HG03175 (cell line): ENCODE measurements around the gene VPS13A.
A peak's percentile ranks its signal among the peaks of the same experiment; 100 is the strongest.
"Not testable (repeated sequence)": the region's sequence is repeated elsewhere in the genome, so short reads cannot be mapped to it uniquely, and the experiment has no call there.

Experiments used
- ATAC-seq: cut with Tn5 transposase; IDR thresholded peaks from one replicate; pipeline ENCODE4 v1.9.1; 2021; ENCODE audit warnings: mild to moderate bottlenecking, moderate library complexity; ENCODE audit not compliant: unreplicated experiment

VPS13A gene

GRCh38 chr9:77421506-77422265 lies 244.4 kb downstream of the VPS13A start:
- ATAC-seq, result no peak

GRCh38 chr9:77422969-77423368 lies 245.6 kb downstream of the VPS13A start:
- no peak for ATAC-seq

DNA sequence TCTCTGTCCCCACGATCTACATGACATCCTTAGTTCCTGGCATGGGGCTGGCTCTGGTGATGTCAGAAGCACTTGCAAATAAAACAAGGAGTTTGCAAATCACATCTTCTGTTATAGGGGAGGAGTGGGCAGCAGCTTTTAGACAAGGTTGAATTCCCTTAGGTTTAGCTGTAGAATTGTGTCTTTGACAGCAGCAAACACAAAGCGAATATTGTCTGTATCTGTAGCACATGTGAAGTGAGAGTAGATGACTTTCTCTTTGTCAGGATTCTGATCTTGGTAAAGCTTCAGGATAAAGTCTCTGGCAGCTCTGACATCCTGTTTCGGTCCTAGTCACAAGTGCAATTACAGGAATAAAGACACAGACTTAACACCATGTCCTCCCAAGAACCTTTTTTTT lies 246.5 kb downstream of the VPS13A start:
- ATAC-seq, result no peak

DNA sequence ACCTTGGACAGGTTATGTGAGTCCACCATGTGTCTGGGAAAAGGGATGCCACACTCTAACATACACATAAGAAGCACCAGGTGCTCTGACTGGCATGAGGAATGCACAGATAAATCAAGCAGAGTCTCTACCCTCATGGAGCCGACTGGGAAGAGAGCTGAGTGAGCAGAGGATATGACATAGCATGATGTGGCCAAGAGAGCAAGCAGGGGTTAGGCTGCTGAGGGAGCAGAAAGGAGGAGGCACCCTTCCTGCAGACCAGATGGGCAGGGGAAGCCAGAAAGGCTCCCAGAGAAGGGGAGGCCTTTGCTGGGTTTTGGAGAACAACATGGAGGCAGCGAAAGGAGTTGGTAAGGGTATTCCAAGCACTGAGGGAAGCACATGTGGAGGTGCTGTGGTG lies 247.7 kb downstream of the VPS13A start:
- ATAC-seq, result no peak

GRCh38 chr9:77426712-77427111 lies 249.4 kb downstream of the VPS13A start:
- ATAC-seq, result no peak

GRCh38 chr9:77427256-77427927 lies 250.1 kb downstream of the VPS13A start:
- ATAC-seq, result no peak

- ATAC-seq, result no peak
These were observed 252.6 kb downstream of the VPS13A start for GRCh38 chr9:77429928-77430327.

GRCh38 chr9:77432053-77432452 lies 254.7 kb downstream of the VPS13A start:
- ATAC-seq, result no peak

DNA sequence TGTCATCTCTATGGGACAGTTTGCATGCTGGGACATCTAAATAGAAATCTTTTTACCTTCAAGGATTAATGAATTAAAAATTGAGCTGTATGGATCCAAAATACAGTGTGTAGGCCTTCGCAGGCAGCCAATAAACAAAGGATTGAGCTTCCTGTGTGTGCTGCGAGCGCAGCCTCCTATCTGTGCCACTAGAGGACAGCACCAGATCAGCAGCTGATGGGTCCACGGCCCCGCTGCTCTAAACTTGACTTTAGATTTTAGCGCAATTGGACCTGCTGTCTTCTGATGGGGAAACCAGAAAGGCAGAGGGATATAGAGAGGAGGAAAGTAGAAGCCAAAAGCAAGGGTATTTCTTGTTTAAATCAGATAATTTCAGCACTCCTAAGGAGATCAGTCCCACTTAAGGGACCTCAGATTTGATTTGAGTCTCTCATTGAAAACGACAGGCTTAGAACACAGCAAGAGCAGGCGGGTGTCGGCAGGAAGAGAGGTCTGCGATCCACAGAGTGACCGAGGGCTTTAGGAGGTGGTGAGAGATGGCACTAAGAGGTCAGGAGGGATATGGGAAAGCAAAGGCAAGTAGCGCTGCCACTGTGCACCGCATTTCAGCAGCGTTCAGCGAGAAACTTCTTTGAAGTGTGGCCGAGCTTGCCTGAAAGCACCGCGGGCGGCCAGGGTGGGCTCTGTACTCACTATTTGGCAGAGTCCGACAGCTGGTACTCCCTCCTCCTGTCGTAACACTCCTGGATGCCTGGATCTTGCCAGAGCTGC lies 256.5 kb downstream of the VPS13A start:
- peak; percentile 81 for ATAC-seq

- ATAC-seq, result no peak
These were observed 257.9 kb downstream of the VPS13A start for GRCh38 chr9:77435277-77435676.

GRCh38 chr9:77435688-77436087 lies 258.4 kb downstream of the VPS13A start:
- no peak for ATAC-seq

- ATAC-seq, result no peak
These were observed 261.3 kb downstream of the VPS13A start for GRCh38 chr9:77438653-77439052.

DNA sequence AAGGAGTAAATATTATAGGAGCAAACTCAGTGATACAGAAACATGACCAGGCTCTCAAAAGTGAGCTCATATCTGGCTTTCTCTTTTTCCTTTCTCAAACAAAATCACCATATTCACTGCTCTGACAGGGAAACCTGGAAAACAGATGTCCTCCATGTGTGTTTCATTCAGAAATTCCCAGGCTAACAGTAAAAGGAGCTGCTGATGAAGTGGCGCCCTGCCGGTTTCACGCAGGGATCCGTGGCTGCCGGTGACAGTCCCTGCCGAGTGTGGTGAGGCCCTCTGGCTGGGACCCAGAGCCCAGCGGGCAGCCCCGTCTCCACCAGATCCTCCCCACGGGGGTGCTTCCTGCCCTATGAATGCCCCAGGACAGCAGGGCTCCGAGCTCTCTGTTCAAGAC lies 262.7 kb downstream of the VPS13A start:
- ATAC-seq, result no peak

DNA sequence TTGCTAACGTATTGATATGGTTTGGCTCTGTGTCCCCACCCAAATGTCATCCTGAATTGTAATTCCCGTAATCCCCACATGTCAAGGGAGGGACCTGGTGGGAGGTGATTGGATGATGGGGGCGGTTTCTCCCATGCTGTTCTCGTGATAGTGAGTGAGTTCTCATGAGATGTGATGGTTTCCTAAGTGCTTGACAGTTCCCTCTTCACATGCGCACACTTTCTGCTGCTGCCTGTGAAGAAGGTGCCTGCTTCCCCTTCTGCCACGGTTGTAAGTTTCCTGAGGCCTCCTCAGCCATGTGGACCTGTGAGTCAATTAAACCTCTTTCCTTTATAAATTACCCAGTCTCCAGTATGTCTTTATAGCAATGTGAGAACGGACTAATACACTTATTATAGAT lies 263.8 kb downstream of the VPS13A start:
- not testable (repeated sequence) for ATAC-seq

DNA sequence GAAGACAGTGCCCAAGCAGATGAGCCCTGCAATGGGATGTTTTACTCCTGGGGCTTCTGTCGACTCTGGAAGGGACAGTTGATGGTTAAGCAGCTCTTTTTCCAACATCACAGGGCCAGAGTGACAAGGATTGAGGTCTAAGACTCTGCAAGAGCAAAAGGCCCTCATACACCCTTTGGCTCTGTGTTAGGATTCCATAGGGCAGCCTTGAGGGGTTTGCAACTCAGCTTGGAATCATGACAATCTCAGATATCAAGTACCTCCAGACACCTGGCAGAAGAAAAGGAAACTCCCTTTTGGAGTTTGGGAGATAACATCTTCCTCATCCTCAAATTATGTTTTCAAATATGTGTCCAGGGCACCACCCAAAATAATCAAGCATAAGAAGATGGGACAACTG lies 265.1 kb downstream of the VPS13A start:
- no peak for ATAC-seq

DNA sequence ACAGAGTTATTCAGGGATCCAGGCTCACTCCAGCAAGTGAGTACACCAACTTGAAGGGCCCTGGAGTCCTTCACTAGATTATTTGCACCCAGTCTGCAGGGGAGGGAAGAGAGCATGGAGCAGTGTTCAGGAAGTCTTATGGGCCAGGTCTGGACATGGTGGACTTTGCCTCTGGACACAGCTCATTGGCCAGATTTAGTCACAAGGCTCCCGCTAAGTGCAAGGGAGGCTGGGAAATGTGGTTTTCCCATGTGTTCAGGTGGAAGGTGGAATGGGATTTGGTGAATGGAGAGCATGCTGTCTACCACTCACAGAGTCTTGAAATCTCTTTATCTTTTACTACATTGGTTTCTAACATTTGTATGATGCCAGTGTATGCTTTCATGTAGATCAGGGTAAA lies 270.3 kb downstream of the VPS13A start:
- ATAC-seq, result no peak

DNA sequence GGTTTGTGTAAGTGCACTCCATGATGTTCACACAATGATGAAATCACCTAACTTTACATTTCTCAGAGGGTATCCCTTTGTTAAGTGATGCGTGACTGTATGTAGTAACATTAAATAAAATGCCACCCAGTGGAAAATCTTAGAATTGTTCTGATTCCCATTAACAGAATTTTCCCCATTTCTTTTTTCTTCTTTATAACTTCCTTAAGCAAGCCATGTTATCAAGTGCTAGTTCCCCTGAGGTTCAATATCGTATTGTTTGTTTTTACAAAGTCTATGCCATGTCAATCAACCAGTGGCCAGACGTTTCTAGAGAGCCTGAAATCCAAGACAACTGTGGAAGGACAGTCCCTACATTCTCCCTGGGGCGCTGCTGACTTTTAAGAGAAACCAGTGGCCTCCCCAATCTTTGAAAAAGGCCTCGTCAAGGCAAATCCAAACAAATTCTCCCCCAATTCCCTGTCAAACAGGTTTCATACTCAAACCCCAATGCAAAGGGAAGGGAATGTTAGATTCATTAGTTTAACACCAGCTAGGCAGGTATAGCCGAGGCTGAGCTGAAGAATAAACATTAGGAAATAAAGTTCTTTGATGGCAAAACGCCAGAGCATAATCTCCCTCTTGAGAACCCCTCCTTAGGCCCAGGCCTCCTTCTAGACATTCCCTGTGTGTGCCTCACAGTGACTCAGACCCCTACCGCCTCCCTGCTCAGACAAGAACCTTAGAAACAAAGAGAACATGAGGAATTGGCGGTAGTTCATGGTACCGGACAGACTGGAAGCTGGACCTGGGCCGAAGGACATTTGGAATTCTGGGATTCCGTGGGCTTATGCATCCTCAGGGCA lies 272.1 kb downstream of the VPS13A start:
- no peak for ATAC-seq

- ATAC-seq, result no peak
These were observed 272.7 kb downstream of the VPS13A start for GRCh38 chr9:77450085-77450475.

- no peak for ATAC-seq
These were observed 274.2 kb downstream of the VPS13A start for GRCh38 chr9:77451507-77451906.

DNA sequence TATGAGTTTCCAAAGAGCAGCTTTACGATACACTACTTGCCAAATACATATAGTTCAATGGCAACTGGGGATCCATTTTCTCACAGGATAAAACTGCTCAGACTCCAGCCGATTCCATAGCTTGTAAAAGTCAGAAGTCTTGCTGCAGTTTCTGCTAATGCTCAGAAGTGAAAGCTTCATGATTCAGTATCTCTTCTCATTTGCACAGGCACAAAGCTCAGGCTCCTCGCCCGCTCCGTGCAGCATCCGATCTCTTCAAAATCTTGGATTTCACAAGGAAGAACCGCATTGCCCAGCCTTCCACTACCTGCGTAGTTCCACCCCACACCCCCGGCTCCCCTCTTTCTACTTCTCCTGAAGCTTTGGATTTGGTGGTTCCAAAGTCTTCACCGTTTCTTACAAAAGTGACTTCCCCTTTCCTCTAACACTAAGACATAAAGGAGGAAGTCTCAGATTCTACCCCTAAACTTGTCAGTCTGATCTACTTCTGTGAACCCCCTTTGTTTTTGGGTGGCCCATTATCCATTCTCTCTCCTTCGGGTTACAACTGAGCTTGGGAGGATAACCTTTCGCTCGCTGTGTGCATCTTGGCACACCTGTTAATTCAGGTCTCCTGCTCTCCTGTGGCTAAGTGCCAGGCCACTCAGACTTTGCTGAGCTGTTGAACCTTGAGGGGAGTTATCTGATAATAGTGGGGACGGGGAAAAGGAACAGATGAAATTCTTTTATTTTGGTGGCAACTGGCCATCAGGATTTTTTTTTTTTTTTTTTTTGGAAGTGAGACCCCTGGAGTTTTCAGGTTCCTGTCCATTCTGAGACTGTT lies 276.7 kb downstream of the VPS13A start:
- ATAC-seq, result no peak
